Left ventricle myocardium inferior (tissue), 1 donor: ENCODE measurements around the gene ADAMTS4. TPM values are rescaled to one million over a fixed set of nuclear protein-coding genes. Genes with fewer than 3 reads are reported as not detected.

ENCODE experiments used
- DNase-seq: peaks from one replicate; pipeline ENCODE4 v3.0.0-alpha.2; 2020
- H3K27ac ChIP-seq: fragments of 200-600 bp; replicated peaks from 2 replicates; pipeline ENCODE4 v1.8.0; 2021
- H3K27me3 ChIP-seq: fragments of 200-600 bp; 2 replicates; pipeline ENCODE4 v1.8.0; 2021; ENCODE audit warnings: low read depth
- H3K36me3 ChIP-seq: fragments of 200-600 bp; 2 replicates; pipeline ENCODE4 v1.8.0; 2021
- H3K4me1 ChIP-seq: fragments of 200-600 bp; 2 replicates; pipeline ENCODE4 v1.8.0; 2021
- H3K4me3 ChIP-seq: fragments of 200-600 bp; 2 replicates; pipeline ENCODE4 v1.8.0; 2021; ENCODE audit warnings: mild to moderate bottlenecking, moderate library complexity
- H3K9me3 ChIP-seq: fragments of 200-600 bp; replicated peaks from 2 replicates; pipeline ENCODE4 v1.8.0; 2021
- CTCF ChIP-seq: fragments of 200-600 bp; IDR thresholded peaks from 2 replicates; pipeline ENCODE4 v1.8.0; 2021; ENCODE audit warnings: antibody characterized with exemption, mild to moderate bottlenecking, borderline replicate concordance
- intact Hi-C: fragments of 100-400 bp; cut with micrococcal nuclease; formaldehyde crosslinking; loops from one replicate; pipeline ENCODE4 v1.11.0; 2022
- total RNA-seq: library from RNA; stranded (reverse); fragmentation: NEBNext Ultra II Directional; extraction: Animal tissue kit (Norgen Biotek cat#: 25700); gene quantifications from one replicate; pipeline ENCODE4 v1.2.1, GENCODE V29; 2021
- donor health status: DM: no; HTN: yes; CAD: no; lungs with severe emphysema.

The ADAMTS4 gene
- total RNA-seq, 1 donor from 2014 or later: 14.1 TPM

GRCh38 chr1:161173711-161174110 lies 25.1 kb downstream of the ADAMTS4 start:
- no peak for DNase-seq
- Histone ChIP-seq H3K9me3 (no peaks in the 10 kb centered on the region), H3K4me1 (peaks cover 47% of the 10 kb centered on the region), H3K4me3 (no peak overlapping the region), H3K27me3 (no peaks in the 10 kb centered on the region), H3K27ac (peak overlapping the region; percentile 34), H3K36me3 (peaks cover 69% of the 10 kb centered on the region)
- TF ChIP-seq CTCF: no peak
- intact Hi-C loops: no loop called here

- Histone ChIP-seq H3K4me1 (peaks cover 44% of the 10 kb centered on the region), H3K4me3 (no peak overlapping the region), H3K9me3 (no peaks in the 10 kb centered on the region), H3K27me3 (no peaks in the 10 kb centered on the region), H3K36me3 (peaks cover 69% of the 10 kb centered on the region), H3K27ac (peak overlapping the region; percentile 34)
- no peak for DNase-seq
- no peak for TF ChIP-seq CTCF
- intact Hi-C loops: no loop called here
These were observed 26.0 kb downstream of the ADAMTS4 start for GRCh38 chr1:161172776-161173376.

- DNase-seq: no peak
- Histone ChIP-seq H3K27ac (peak overlapping the region; percentile 34), H3K36me3 (peaks cover 69% of the 10 kb centered on the region), H3K4me3 (no peak overlapping the region), H3K27me3 (no peaks in the 10 kb centered on the region), H3K4me1 (peaks cover 44% of the 10 kb centered on the region), H3K9me3 (no peaks in the 10 kb centered on the region)
- intact Hi-C loops: no loop called here
- TF ChIP-seq CTCF: no peak
These were observed 26.5 kb downstream of the ADAMTS4 start for GRCh38 chr1:161172349-161172748.

- peaks cover 44% of the 10 kb centered on the region for H3K4me1 ChIP-seq
- no peak for TF ChIP-seq CTCF
- intact Hi-C loops: no loop called here
- no peaks in the 10 kb centered on the region for H3K27me3 ChIP-seq
- peak overlapping the region; percentile 34 for H3K27ac ChIP-seq
- DNase-seq: no peak
- H3K4me3 ChIP-seq: no peak overlapping the region
- peaks cover 69% of the 10 kb centered on the region for H3K36me3 ChIP-seq
- H3K9me3 ChIP-seq: no peaks in the 10 kb centered on the region
These were observed 27.2 kb downstream of the ADAMTS4 start for GRCh38 chr1:161171696-161172095.

GRCh38 chr1:161171191-161171590 lies 27.7 kb downstream of the ADAMTS4 start:
- intact Hi-C loops: no loop called here
- Histone ChIP-seq H3K9me3 (no peaks in the 10 kb centered on the region), H3K4me3 (no peak overlapping the region), H3K4me1 (peaks cover 43% of the 10 kb centered on the region), H3K27ac (peak overlapping the region; percentile 34), H3K27me3 (no peaks in the 10 kb centered on the region), H3K36me3 (peaks cover 69% of the 10 kb centered on the region)
- TF ChIP-seq CTCF: peak; percentile 11
- DNase-seq: no peak
